ENCODE results near the gene EPN1.

Gene EPN1

DNA sequence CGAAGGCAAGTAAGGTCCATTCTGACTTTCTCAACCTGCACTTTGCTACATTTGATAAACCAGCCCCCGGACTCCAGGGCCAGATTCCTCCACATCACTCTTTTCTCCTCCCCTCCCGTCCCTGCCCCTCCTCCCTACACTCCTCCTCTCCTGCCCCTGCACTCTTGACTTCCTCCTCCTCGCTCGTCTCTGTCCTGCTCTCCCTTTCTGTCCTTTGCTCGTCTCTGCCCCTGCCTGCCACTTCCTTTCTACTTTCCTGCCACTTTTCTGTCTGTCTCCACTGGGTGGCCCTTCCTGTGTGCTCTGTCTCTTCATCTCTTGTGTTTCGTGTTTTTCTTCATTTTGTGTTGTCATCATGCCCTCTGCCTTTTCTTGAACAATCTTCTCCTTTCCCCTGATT lies 13.2 kb upstream of the EPN1 start:
- no peak for DNase-seq

DNA sequence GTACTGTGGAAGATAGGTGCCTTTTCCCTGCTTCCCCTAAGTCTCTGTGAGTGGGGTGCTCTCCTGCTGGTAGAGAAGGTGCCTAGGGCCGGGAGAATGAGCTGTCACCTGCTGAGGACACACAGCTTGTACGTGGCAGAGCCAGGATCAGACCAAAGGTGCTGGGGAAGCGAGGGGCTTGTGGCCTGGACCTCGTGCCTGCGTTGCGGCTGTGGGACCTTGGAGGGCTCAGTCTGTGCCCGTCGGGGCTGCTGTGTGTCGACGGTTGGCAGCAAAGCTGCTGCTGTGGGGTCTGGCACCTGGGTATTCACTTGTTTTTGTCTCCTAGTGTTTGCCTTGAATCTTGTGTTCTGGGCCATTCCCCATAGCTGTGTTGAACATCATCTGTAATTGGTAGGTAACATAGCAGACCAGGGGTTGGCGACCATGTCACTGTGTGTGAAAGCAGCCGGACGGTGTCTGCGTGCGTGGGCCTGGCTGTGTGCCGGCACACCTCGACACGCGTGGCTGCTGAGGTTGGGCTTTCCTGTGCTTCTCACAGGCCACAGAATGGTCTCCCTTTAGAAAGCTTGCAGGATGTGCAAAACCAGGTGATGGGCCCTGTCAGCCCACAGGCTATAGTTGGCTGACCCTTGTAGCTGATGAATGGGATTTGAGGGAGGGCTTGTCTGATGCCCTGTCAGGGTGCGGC lies 11.0 kb upstream of the EPN1 start:
- DNase-seq = no peak

DNA sequence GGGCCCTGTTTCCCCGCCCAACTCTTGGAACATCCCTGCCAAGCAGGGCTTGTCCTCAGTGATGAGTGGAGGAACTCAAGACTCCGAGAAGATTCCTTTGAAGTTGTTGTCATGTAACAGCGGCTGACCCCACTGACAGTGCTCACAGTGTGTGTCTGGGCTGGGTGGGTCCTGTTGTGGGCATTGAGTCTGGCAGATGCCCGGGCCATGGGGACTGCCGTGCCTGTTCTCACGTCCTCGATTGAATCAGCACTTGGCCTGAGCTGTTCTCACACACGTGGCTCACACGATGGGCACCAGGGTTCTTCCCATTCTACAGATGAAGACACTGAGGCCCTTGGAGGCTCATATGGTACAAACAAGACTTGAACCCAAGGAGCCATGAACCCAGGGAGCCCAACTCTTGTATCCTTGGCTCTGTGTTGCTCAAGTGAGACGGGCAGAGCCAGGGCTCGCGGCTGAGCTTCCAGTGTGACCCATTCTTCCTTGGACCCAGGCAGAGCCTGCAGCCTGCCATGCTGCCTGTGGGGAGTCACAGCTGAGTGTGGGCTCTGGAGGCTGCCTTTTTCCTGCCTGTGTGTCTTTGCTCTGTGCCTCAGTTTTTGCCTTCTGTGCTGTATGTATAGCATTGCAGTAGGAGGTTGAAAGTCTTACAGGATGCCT lies 8.6 kb upstream of the EPN1 start:
- no peak for DNase-seq

DNA sequence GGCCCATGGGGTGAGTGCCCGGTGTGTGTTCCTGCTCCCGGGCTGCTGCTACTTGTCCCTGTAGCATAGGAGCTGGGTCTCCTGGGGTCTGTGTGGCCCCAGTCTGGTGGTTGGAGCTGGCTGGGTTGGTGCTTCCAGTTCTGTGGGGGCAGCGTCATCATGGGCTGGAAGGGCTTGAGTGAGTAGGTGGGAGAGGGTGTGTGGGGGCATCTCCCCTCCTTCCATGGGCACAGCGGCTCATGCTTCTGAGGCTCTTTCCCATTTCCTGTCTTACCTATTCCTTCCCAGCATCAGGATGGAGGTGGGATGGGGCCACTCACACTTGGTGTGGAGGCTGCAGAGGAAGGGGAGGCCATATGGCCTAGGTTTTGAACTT lies 8.0 kb upstream of the EPN1 start:
- no peak for DNase-seq

DNA sequence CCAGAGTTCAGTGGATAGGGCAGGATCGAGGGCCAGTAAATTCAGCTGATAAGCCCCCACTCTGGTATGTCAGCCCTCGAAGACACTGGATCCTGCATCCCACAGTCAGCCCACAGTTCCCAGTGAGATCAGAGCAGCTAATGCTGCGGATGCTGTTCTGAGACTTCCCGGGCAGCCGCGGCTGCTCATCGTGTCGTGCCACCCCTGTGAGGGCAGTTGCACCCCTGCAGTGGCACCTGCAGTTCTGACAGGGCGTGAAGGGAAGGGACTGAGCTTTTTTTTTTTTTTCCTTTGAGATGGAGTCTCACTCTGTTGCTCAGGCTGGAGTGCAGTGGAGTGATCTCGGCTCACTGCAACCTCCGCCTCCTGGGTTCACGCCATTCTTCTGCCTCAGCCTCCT lies 7.5 kb upstream of the EPN1 start:
- no peak for DNase-seq

DNA sequence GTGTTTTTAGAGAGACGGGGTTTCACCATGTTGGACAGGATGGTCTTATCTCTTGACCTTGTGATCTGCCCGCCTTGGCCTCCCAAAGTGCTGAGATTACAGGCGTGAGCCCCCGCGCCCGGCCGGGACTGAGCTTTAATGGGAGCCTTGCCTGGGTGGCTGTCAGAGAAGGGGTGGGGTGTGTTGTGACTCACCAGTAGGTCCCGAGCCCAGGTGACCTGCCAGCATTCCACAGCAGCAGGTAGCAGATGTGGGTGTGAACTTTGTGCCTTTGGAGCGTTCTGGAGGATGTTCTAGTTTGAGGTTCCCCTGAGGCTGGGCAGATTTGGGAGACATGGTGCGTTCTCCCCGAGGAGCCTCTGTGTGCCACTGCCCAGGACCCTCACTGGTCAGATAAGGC lies 7.1 kb upstream of the EPN1 start:
- DNase-seq = no peak

DNA sequence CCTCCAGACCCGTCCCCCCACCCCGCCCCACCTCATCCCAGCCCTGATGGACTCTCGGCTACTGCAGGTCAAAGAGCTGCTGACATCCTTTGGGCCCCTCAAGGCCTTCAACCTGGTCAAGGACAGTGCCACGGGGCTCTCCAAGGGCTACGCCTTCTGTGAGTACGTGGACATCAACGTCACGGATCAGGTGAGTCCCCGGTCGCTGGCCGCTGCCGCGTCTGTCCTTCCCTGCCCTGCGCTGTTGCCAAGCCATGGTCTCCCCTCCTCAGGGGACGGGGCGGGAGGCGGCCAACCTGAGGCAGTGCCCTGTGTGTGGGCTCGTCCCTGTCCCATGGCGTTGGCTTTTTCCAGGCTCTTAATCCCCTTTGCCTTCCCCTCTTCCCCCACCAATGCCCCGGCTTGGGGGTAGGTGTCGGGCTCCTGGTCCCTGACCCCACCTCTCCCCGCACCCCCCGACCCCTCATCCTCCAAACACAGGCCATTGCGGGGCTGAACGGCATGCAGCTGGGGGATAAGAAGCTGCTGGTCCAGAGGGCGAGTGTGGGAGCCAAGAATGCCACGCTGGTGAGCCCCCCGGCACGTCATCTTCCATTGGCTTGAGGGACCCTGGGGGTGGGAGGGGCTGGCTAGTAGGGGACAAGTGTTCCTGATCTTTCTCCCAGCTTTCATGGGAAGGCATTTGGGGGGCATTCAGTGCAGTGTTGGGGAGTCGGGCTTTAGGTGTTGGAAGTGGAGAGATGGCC lies 6.2 kb upstream of the EPN1 start:
- no peak for DNase-seq

DNA sequence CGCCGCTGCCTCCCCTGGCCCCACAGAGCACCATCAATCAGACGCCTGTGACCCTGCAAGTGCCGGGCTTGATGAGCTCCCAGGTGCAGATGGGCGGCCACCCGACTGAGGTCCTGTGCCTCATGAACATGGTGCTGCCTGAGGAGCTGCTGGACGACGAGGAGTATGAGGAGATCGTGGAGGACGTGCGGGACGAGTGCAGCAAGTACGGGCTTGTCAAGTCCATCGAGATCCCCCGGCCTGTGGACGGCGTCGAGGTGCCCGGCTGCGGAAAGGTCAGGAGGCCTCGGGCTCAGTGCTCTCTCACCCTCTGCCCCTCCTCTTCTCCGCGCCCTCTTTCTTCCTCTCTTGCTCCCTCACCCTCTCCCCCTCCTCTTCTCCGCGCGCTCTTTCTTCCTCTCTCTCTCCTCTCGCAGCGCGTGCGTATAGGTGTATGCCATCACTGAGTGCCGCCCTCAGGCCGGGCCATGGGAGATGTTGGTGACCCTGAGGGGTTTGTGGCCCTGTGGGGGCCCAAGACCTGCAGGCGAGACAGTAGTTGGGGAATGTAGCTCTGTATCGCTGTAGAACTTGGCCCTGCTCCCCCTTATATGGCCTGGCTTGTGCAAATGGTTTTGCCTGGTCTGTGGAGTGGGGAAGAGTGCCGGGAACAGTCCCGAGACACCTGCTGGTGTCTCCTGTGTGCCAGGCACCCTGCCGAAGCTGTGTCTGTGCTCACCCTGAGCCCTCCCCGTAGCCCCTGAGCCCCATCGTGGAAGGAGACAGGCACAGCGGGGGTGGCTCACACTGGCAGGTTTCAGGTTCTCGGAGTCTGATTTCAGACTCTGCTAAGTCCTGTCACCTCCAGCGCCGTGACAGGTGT lies 5.4 kb upstream of the EPN1 start:
- no peak for DNase-seq

DNA sequence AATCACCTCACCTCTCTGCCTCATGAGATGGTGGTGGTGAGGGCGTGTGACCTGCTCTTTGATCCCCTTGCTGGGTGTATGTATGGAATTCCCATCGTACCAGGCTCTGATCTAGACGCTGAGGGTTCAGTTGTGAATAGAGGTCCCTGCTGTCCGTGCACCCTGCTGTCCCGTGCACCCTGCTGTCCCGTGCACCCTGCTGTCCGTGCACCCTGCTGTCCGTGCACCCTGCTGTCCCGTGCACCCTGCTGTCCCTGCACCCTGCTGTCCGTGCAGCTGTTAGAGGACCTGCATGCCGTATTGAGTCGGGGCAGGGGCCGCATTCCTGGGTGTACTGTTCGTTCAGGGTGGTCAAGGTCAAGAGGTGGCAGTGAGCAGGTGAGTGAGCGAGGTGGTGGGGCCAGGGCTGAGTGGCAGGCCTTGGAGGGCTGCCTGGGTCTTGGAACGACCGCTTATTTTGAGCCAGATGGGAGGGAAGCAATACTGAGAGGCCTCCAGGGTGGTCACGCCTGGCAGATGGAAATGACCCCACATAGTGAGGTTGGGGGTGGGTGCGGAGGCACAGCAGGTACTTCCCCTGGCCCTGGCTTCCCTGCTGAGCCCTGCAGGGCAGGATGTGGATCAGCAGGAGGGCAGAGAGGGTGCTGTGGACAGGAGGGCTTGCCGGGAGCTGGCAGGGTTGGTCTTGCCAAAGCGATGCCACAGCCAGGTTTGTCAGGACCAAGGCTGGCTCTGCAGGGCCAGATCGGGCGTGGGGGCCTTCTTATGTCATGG lies 4.6 kb upstream of the EPN1 start:
- DNase-seq = no peak

DNA sequence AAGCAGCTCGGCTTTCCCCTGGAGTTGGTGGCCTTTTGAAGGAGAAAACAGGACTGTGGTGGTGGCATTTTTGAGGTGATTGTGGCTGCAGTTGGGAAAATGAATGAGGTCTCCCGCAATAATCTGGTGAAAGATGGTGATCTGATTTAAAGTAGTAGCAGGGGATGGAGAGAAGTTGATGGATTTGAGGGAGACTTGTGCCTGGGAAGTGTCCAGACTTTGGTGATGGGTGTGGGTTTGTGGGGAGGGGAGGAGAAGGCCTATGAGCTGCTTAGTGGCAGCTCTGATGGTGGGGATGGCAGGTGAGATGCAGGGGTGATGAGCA lies 4.0 kb upstream of the EPN1 start:
- no peak for DNase-seq

DNA sequence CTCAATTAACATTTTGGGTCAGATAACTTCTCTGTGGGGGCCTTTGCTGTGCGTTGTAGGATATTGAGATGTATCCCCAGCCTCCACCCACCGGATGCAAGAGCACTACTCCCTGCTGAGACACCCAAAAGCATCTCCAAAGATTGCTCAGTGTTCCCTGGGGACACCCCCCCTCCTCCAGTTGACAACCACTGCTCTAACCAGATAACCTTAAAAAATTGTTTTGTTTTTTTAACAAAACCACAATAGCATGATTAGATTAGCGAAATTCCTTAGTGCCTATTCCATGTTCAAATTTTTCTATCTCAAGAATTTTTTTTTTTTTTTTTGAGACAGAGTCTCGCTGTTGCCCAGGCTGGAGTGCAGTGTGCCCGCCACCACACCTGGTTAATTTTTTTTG lies 2.6 kb upstream of the EPN1 start:
- no peak for DNase-seq

DNA sequence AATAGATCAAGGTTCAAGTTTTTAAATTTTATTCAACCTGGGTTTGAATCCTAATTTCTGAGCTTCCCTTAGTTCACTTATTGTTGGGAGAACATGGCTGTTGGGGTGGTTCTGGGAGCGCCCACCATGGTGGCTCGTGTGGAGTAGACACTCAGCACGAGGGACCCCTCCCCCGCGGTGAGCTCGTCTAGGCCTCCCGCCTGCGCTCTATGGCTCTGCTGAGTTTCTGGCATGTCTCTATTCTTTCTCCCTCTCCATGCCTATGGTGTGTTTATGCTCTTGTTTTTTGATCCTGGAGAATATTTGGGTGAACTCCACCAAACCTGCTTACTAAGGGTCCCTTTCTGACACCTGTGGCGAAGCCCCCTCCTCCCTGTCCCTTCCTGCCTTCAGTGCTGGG lies 1.6 kb upstream of the EPN1 start:
- no peak for DNase-seq

DNA sequence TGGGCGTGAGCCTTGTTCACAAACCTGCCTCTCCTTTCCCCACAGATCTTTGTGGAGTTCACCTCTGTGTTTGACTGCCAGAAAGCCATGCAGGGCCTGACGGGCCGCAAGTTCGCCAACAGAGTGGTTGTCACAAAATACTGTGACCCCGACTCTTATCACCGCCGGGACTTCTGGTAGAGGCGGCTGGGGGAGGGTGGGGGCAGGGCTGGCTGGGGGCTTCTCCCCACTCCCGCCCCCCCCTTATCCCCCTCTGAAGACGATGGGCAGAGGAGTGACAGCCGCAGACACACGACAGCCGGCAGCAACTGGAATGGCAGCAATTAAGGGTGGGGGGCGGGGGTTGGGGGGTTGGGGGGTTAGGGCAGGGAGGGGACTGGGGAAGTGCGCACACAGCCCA lies 1.1 kb upstream of the EPN1 start:
- DNase-seq = no peak

DNA sequence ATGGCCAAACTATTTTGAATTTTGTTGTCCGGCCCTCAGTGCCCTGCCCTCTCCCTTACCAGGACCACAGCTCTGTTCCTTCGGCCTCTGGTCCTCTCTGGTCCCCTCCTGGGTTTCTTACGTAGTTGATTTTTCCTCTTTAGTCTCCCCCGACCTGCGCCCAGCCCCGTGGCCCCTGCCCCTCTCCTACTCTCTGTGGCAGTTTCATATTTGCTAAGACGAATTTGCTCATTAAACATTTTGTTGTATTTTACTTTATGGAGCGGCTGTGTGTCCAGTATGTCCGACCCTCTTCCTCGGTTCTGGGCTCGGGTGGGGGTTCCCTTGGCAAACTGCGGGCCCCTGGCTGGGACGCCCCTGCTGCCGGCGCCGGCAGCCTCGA lies 576 bp upstream of the EPN1 start:
- DNase-seq = no peak

DNA sequence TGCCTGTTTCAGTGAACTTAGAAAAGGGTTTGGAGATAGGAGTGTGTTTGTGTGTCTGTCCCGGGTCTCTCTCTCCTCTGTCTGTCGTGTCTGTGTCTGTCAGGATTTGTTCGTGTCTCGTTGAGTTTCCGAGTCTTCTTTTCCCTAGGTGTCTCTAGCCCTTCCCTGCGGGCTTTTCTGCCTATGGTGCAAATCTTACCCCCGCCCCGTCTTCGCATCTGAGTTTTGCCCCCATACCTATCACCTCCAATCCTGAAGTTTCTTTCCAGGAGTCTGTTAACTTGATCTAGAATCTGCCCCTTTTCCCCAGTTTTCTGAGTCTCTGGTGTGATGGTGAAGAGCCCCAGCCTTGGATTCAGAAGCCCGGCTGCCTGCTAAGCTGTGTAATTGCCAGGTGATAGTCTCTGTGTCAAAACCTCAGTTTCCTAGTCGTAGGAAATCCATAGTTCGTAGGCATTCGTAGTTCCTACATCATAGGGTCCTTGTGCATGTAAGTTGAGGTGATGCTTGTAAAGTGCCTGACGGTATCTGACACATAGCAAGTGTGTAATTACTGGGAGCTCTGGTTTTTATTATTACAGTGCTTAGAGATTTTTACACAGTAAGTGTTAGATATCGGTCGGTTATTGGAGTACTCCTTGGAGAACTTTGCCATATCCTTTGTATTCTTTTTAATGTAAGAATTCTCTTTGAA lies 782 bp downstream of the EPN1 start:
- DNase-seq = no peak

DNA sequence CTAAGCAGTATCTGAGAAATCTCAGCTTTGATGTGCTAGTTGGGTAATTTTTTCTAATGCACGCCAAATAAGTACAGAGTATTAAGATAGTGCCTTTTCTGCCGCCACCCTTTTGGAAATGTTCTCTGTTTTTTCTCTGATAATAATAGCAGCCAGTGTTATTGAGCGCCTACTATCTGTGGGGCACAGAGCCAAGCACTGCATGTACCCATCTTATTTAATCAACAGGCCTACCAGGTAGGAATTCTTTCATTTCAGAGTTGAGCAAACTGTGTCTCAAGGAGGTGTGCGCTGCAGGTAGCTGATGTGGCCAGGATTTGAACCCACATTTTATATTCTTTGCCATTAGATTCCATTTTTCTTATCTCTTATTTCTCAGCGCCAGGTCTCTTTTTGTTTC lies 1.4 kb downstream of the EPN1 start:
- no peak for DNase-seq

DNA sequence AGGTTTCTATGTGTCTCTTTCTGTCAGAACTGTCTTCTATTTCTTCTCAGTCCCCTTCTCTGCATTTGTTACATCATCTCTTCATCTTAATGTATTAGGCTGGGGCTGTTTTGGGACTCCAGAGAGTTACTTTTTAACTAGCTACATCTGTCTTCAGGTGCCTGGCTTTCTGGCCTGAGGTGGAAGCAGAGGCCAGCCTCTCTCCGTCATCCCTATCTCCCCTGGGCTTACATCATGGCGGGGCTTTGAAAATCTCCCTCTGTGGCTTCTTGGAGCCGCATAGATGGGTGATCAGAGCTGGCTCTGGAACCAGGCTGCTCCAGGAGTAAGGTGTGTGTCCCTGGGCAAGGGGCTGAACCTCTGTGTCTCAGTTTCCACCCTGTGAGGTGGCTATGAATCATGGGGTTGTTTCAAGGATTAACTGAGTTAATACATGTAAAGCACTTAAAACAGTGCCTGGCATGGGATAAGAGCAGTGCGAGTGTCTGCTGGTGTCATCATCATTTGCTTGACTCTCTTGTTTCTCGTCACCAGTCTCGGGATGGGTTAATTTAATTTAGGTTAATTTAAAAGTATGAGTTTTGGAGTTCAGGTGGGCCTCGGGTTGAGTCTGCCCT lies 2.0 kb downstream of the EPN1 start:
- DNase-seq = no peak

DNA sequence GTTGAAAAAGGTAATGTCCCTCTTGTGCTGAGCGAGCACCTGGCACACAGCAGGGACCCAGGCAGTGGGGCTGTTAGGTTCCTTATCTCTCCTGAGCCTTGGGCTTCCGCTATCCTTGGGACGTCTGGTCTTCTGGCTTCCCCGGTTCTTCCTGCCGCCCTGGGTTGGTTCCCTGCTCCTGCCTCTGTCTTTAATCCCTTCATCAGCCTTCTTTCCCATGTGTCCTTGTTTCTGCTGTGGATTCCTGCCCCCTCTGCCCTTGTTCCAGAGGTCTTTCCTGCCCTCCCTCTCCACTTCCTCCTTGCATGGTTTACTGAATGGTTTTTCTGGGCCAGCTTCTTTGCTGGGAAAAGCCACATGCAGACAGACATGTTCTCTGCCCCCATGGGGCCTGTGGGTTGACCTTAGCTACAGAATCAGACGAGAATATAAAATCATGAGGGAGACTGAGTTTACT lies 2.6 kb downstream of the EPN1 start:
- DNase-seq = no peak

DNA sequence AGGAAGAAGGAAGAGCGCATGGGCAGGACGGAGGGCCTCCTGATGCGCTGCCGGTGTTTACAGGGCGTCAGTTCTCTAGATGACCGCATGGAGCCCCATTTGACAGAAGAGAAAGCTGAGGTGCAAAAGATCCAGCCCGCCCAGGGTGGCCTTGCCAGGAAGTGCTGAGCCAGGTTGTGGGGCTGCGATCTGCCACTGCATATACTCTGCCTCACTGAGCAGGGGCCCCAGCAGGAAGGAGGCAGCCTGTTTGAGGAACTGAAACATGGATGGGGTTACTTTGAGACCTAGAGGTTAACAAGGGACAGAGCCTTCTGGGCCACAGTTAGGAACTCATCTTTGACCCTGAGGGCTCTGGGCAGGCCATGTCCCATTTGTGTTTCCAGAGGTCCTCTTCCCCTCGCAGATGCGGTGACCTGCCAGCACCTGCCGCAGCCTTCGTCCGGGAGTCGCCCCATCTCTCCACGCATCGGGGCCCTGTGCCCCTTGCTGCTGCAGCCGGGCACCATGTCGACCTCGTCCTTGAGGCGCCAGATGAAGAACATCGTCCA lies 3.2 kb downstream of the EPN1 start:
- DNase-seq = no peak

DNA sequence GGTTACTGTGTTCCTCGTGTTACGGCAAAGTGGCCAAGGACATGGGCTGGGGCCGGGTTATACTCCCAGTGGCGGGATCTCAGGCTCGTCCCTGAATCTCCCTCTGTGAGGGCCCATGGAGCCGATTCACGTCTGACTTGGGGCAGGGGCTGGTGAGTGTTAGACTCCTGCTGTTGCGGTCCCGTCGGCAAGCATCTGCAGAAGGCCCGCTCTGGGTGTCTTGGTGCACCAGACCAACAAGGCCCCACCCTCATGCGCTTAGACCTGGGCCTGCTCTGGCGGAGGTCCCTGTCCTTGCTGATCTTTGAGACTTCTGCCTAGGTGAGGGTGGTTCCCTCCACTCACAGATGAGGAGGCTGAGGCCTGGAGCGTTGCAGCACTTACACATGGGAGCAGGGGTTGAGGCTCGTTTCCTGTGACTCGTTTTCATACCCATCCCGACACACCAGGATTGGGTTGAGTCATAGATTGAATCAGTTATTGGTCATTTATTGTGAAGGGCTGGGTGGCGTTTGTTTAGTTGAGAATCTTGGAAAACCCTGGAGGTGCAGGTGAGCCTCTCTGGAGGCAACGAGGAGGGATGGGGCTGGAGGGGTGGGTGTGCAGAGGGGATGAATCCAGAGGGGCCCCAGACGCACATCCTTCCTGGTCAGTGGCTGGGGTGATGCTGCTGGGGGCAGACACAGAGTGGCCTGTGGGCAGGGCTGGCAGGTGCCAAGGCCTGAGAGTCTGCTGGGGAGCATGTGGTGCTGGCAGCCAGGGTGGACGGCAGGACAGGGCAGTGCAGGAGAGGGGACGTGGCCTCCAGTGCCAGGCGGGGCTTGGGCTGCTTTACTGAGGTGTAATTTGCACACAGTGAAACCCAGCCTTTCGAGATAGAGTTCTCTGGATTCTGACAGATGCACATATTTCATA lies 4.6 kb downstream of the EPN1 start:
- DNase-seq = no peak

All from NK-92 treated with Interleukin-12 subunit alpha and Interleukin-12 subunit beta, amount 100 ng/mL, for 24 hours (cell line).